GM12892 (cell line): Measurements from ENCODE around the gene NBPF1.
"Not testable (repeated sequence)": the region's sequence is repeated elsewhere in the genome, so short reads cannot be mapped to it uniquely, and the experiment has no call there.

ENCODE experiments used
- POLR2A ChIP-seq: IDR thresholded peaks from 2 replicates; pipeline ENCODE4 v1.6.1; 2011; ENCODE audit warnings: low read depth, low read length, control low read depth
- POLR2AphosphoS5 ChIP-seq: IDR thresholded peaks from 2 replicates; pipeline ENCODE4 v1.6.1; 2011; ENCODE audit warnings: low read depth, low read length, control low read depth
- TAF1 ChIP-seq: IDR thresholded peaks from 2 replicates; pipeline ENCODE4 v1.6.1; 2011; ENCODE audit warnings: low read depth, mild to moderate bottlenecking, control low read depth, low read length, borderline replicate concordance

DNA sequence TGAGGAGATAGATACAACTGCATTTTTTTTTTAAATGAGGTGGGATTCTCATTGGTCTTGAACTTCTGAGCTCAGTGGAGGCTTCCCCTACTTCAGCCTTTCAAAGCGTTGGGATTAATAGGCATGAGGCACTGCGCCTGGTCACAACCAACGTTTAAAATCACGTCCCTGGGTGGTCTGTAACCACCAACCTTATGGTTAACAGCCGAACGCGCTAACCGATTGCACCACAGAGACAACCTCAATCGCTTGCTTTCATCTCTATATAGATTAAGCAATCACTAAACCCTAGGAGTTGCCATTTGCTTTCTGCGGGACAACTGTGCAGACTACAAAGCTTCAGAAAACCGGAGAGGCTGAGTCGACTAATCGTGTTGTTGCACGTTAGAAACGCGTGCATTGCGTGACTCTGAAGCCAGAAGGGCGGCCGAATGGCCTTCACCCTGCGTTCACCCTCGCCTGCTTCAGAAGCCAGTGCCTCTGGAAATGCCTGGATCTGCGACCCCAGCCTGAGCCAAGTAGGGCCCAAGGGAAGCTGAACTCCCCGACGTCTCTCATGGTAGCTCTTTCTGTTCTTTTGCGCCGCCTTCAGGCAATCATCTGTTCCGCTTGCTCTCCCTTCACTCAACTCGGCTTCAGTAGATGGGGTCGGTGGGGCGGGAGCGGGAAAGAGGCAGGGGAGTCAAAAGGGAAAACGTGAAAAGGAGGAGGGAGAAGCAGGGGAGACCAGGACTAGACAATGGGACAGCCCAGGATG lies 81.0 kb downstream of the NBPF1 start:
- not testable (repeated sequence) for TF ChIP-seq POLR2A, POLR2AphosphoS5, TAF1
